MM.1S (cell line): ENCODE measurements around the gene SHC4.

Experiments used
- DNase-seq: peaks from one replicate; pipeline ENCODE4 v3.0.0-alpha.2; 2015
- H2AFZ ChIP-seq: fragments of 300-600 bp; sonication (generic); 2 replicates; pipeline ENCODE4 v1.6.0; 2016; ENCODE audit warnings: antibody characterized with exemption, low read length
- H3F3A ChIP-seq: fragments of 300-600 bp; sonication (generic); 2 replicates; pipeline ENCODE4 v1.6.1; 2016; ENCODE audit warnings: mild to moderate bottlenecking, antibody characterized with exemption, low read length, moderate library complexity, mixed read lengths; ENCODE audit not compliant: insufficient read depth
- H3K27ac ChIP-seq: fragments of 300-600 bp; sonication (generic); 2 replicates; pipeline ENCODE4 v1.5.1; 2016; ENCODE audit warnings: mild to moderate bottlenecking, low read length
- H3K27me3 ChIP-seq: fragments of 300-600 bp; sonication (generic); replicated peaks from 2 replicates; pipeline ENCODE4 v1.6.0; 2016; ENCODE audit warnings: low read length; ENCODE audit not compliant: insufficient read depth
- H3K36me3 ChIP-seq: fragments of 300-600 bp; sonication (generic); replicated peaks from 2 replicates; pipeline ENCODE4 v1.6.1; 2016; ENCODE audit warnings: mild to moderate bottlenecking, low read length, mixed read lengths; ENCODE audit not compliant: insufficient read depth
- H3K4me1 ChIP-seq: fragments of 300-600 bp; sonication (generic); 2 replicates; pipeline ENCODE4 v1.6.1; 2016; ENCODE audit warnings: low read length, mixed read lengths
- H3K4me2 ChIP-seq: fragments of 300-600 bp; sonication (generic); 2 replicates; pipeline ENCODE4 v1.6.0; 2016; ENCODE audit warnings: low read depth, low read length
- H3K4me3 ChIP-seq: fragments of 300-600 bp; sonication (generic); 2 replicates; pipeline ENCODE4 v1.5.1; 2016; ENCODE audit warnings: low read length, mixed read lengths
- H3K79me2 ChIP-seq: fragments of 300-600 bp; sonication (generic); 2 replicates; pipeline ENCODE4 v1.6.1; 2016; ENCODE audit warnings: mixed run types, low read length, mixed read lengths
- H3K9ac ChIP-seq: fragments of 300-600 bp; sonication (generic); 2 replicates; pipeline ENCODE4 v1.6.1; 2016; ENCODE audit warnings: low read length, mixed read lengths
- H3K9me2 ChIP-seq: fragments of 300-600 bp; sonication (generic); replicated peaks from 2 replicates; pipeline ENCODE4 v1.6.1; 2016; ENCODE audit warnings: mild to moderate bottlenecking, low read length, mixed read lengths; ENCODE audit not compliant: insufficient read depth
- H3K9me3 ChIP-seq: fragments of 300-600 bp; sonication (generic); replicated peaks from 2 replicates; pipeline ENCODE4 v1.6.1; 2016; ENCODE audit warnings: mild to moderate bottlenecking, low read length, mixed read lengths; ENCODE audit not compliant: insufficient read depth
- H4K20me1 ChIP-seq: fragments of 300-600 bp; sonication (generic); 2 replicates; pipeline ENCODE4 v1.6.1; 2016; ENCODE audit warnings: mild to moderate bottlenecking, low read length, moderate library complexity, mixed read lengths; ENCODE audit not compliant: insufficient read depth
- CTCF ChIP-seq: fragments of 300-600 bp; sonication (generic); IDR thresholded peaks from 2 replicates; pipeline ENCODE4 v1.5.1; 2016; ENCODE audit warnings: antibody characterized with exemption, low read length, mixed read lengths
- EZH2 ChIP-seq: fragments of 300-600 bp; sonication (generic); optimal IDR thresholded peaks from 2 replicates; pipeline ENCODE3; 2017; ENCODE audit warnings: low read depth, mild to moderate bottlenecking, antibody characterized with exemption, low read length, mixed read lengths
- EZH2phosphoT487 ChIP-seq: fragments of 300-600 bp; sonication (generic); IDR thresholded peaks from 2 replicates; pipeline ENCODE4 v1.6.1; 2018; ENCODE audit warnings: antibody characterized with exemption, low read length

SHC4 gene

DNA sequence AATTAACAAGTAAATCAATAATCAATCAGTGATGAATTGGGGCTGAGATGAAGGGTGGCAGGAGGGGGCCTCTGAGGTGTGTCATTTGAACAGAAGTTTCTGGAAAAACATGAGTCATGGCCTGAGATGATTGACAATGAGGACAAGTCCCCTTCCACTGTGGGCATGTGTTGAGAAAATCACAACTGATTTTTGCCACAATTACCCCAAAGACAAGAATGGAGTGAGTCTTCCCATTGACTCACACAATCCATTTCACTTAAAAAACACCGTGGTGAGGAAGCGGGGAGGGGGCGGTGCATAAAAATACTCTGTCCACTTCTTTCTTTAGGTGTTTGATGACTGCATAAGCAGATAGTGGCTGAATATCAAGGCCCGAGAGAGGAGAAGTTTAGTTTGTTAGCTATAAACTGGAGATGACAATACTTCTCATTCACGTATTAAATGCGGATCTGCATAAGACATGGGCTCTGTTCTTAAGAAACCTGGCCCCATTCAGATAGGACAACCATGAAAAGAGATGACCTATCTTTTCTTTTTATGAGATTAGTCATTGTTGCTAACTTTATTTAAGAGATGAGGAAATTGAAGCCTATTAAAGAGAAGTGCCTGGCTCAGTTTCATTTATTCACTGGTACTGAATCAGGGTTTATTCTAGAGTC is 34.7 kb downstream of the SHC4 start:
- Histone ChIP-seq H3K4me3 (no peak overlapping the region), H2AFZ (no peak overlapping the region), H3K79me2 (no peaks in the 10 kb centered on the region), H3K27ac (no peak overlapping the region), H3K27me3 (no peaks in the 10 kb centered on the region), H3K4me1 (no peaks in the 10 kb centered on the region), H3K36me3 (no peaks in the 10 kb centered on the region), H3K4me2 (no peak overlapping the region), H3K9ac (no peak overlapping the region), H3K9me2 (no peaks in the 10 kb centered on the region), H4K20me1 (no peaks in the 10 kb centered on the region), H3F3A (no peaks in the 10 kb centered on the region), H3K9me3 (no peaks in the 10 kb centered on the region)
- no peak for DNase-seq
- TF ChIP-seq EZH2 (no peak), EZH2phosphoT487 (no peak), CTCF (no peak)

DNA sequence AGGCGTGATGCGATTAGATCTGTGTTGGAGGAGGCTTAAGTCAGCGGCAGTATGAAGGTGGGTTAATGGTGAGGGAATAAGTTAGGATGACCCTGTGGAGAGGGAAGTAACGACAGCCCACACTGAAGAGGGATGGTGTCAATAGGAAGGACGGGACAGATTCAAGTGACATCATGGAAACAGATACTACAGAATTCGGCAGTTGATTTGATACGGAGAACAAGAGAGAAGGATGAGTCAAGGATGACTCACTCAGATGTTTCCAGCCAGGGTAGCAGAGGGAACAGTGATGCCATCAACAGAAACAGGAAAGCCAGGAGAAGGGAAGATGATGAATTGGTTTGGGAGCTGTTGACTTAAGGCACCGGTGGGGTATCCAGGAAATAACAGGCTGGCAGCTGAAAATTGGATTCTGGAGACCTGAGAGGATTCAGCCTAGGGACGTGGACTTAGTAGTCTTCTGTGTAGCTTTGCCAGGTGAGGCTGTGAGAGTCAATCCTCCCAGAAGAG is 38.0 kb downstream of the SHC4 start:
- no peaks in the 10 kb centered on the region for H3K36me3 ChIP-seq
- no peaks in the 10 kb centered on the region for H3K9me3 ChIP-seq
- no peak overlapping the region for H3K4me2 ChIP-seq
- no peaks in the 10 kb centered on the region for H4K20me1 ChIP-seq
- no peaks in the 10 kb centered on the region for H3K9me2 ChIP-seq
- H3K9ac ChIP-seq, result no peak overlapping the region
- no peaks in the 10 kb centered on the region for H3K79me2 ChIP-seq
- H3K4me3 ChIP-seq, result no peak overlapping the region
- DNase-seq, result no peak
- no peak overlapping the region for H3K27ac ChIP-seq
- H2AFZ ChIP-seq, result no peak overlapping the region
- H3K27me3 ChIP-seq, result no peaks in the 10 kb centered on the region
- TF ChIP-seq CTCF, result no peak
- TF ChIP-seq EZH2phosphoT487, result no peak
- TF ChIP-seq EZH2, result no peak
- H3K4me1 ChIP-seq, result no peaks in the 10 kb centered on the region
- H3F3A ChIP-seq, result no peaks in the 10 kb centered on the region

DNA sequence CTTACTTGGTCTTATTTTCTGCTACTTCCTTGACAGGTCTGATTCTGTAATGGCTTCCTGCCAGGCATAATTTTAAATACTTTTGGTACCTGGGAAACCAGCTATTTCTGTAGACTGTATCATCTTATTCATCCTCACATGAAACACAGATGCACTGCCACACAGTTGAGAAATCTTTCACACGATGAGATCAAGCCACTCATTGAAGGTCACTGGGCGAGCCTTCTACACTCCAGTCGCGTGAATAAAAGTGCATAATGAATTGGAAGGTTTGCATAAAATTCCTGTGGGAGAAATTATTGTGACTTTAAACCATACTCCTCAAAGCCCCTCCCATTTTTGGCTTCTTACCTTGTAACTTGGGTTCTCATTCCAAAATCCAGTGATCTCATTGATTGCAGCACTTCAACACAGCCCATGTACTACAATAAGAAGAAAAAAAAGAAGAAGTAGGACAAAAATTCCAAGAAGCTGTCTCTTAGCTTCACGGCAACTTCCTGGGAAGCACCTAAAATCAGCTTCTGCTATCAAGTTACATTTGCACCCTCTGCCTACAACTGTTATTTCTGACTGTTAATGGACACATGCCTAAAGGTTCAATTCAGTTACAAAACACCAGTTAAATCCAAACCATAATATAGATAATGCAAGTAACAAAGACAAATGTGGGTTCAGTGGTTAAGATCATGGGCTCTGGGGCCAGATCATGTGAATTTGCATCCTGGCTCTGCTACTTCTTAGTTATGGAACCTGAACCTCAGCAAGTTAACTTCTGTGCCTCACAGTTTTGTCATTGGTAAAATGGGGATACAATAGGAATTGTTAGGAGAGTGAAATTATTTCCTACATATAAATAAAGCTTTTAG is 39.0 kb downstream of the SHC4 start:
- Histone ChIP-seq H3K9me2 (no peaks in the 10 kb centered on the region), H4K20me1 (no peaks in the 10 kb centered on the region), H3K9ac (no peak overlapping the region), H3K4me3 (no peak overlapping the region), H3K9me3 (no peaks in the 10 kb centered on the region), H3K4me1 (no peaks in the 10 kb centered on the region), H3K79me2 (no peaks in the 10 kb centered on the region), H3K27me3 (no peaks in the 10 kb centered on the region), H3K36me3 (no peaks in the 10 kb centered on the region), H3K4me2 (no peak overlapping the region), H3F3A (no peaks in the 10 kb centered on the region), H3K27ac (no peak overlapping the region), H2AFZ (no peak overlapping the region)
- DNase-seq, result no peak
- TF ChIP-seq EZH2 (no peak), CTCF (no peak), EZH2phosphoT487 (no peak)
